Measurements from ENCODE around the gene TPSAB1.

TPSAB1 gene

GRCh38 chr16:1275791-1276579 is 35.5 kb downstream of the TPSAB1 start:
- peaks cover 14% of the 10 kb centered on the region for H3K27me3 ChIP-seq (ENCODE audit: control insufficient read depth, insufficient read depth, low read length)
- H3K27ac ChIP-seq (ENCODE audit: low read depth, low read length), result no peak overlapping the region
- H3K4me3 ChIP-seq (ENCODE audit: low read depth, low read length), result no peak overlapping the region
- no peak overlapping the region for H3K9ac ChIP-seq (ENCODE audit: low read length)
- H3K36me3 ChIP-seq (ENCODE audit: control insufficient read depth, insufficient read depth, low read length), result no peaks in the 10 kb centered on the region
- H3K4me1 ChIP-seq (ENCODE audit: control insufficient read depth, insufficient read depth, low read length), result peaks cover 9% of the 10 kb centered on the region
- no peaks in the 10 kb centered on the region for H3K9me3 ChIP-seq (ENCODE audit: control insufficient read depth, insufficient read depth, low read depth, low read length)

DNA sequence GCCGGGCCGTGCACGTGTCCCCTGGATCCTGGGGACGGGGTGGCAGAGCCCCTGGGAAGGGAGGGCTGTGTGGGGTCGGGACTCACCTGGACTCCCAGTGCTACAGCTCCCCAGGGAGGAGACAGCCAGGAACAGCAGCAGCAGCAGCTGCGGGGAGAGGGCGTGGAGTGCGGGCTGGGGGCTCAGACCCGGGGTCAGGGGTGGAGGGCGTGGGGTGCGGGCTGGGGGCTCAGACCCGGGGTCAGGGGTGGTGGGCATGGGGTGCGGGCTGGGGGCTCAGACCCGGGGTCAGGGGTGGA is 36.0 kb downstream of the TPSAB1 start:
- Histone ChIP-seq H3K36me3 (ENCODE audit: control insufficient read depth, insufficient read depth, low read length) (no peaks in the 10 kb centered on the region), H3K27me3 (ENCODE audit: control insufficient read depth, insufficient read depth, low read length) (peaks cover 14% of the 10 kb centered on the region), H3K27ac (ENCODE audit: low read depth, low read length) (no peak overlapping the region), H3K4me3 (ENCODE audit: low read depth, low read length) (no peak overlapping the region), H3K4me1 (ENCODE audit: control insufficient read depth, insufficient read depth, low read length) (peaks cover 9% of the 10 kb centered on the region), H3K9me3 (ENCODE audit: control insufficient read depth, insufficient read depth, low read depth, low read length) (no peaks in the 10 kb centered on the region), H3K9ac (ENCODE audit: low read length) (no peak overlapping the region)

- H3K27me3 ChIP-seq (ENCODE audit: control insufficient read depth, insufficient read depth, low read length), result peaks cover 12% of the 10 kb centered on the region
- peaks cover 9% of the 10 kb centered on the region for H3K4me1 ChIP-seq (ENCODE audit: control insufficient read depth, insufficient read depth, low read length)
- no peak overlapping the region for H3K9ac ChIP-seq (ENCODE audit: low read length)
- H3K36me3 ChIP-seq (ENCODE audit: control insufficient read depth, insufficient read depth, low read length), result no peaks in the 10 kb centered on the region
- no peaks in the 10 kb centered on the region for H3K9me3 ChIP-seq (ENCODE audit: control insufficient read depth, insufficient read depth, low read depth, low read length)
- H3K4me3 ChIP-seq (ENCODE audit: low read depth, low read length), result no peak overlapping the region
- H3K27ac ChIP-seq (ENCODE audit: low read depth, low read length), result no peak overlapping the region
These were observed 36.7 kb downstream of the TPSAB1 start for GRCh38 chr16:1277151-1277598.

DNA sequence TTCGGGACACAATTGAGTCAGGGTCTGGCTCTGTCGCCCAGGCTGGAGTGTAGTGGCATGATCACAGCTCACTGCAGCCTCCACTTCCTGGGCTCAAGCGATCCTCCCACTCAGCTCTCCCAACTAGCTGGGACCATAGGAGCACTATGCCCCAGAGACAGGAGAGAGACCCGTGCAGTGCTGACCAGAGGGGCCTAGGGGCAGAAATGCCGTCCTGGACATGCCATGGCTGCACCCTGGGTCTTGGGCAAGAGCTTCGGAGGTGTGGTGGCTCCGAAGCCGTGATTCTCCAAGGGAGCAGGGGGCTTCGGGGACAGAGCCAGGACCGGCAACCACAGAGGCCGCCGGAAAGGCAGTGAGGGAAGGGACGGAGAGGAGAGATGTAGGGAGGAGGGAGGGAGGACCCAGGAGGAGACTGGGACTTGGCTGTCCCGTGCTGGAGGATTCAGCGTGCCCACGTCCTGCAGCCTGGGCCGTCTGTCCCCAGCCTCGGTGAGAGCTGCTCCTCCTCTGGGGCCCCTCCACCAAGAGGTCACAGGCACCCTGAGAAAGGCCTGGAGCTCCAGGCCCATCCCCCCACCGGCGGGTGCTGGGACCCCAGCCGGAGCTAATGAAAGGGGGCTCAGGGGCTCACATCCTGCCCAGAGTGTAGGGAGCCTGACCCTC is 37.2 kb downstream of the TPSAB1 start:
- Histone ChIP-seq H3K4me3 (ENCODE audit: low read depth, low read length) (no peak overlapping the region), H3K9ac (ENCODE audit: low read length) (no peak overlapping the region), H3K36me3 (ENCODE audit: control insufficient read depth, insufficient read depth, low read length) (no peaks in the 10 kb centered on the region), H3K27me3 (ENCODE audit: control insufficient read depth, insufficient read depth, low read length) (peaks cover 7% of the 10 kb centered on the region), H3K9me3 (ENCODE audit: control insufficient read depth, insufficient read depth, low read depth, low read length) (no peaks in the 10 kb centered on the region), H3K4me1 (ENCODE audit: control insufficient read depth, insufficient read depth, low read length) (peaks cover 9% of the 10 kb centered on the region), H3K27ac (ENCODE audit: low read depth, low read length) (no peak overlapping the region)

GRCh38 chr16:1278477-1278876 is 38.0 kb downstream of the TPSAB1 start:
- H3K9me3 ChIP-seq (ENCODE audit: control insufficient read depth, insufficient read depth, low read depth, low read length), result no peaks in the 10 kb centered on the region
- no peaks in the 10 kb centered on the region for H3K36me3 ChIP-seq (ENCODE audit: control insufficient read depth, insufficient read depth, low read length)
- H3K4me3 ChIP-seq (ENCODE audit: low read depth, low read length), result peak overlapping the region; percentile 11; the same call in 1 of the 2 replicates
- peaks cover under 1% of the 10 kb centered on the region; the same call in 1 of the 2 replicates for H3K27me3 ChIP-seq (ENCODE audit: control insufficient read depth, insufficient read depth, low read length)
- H3K9ac ChIP-seq (ENCODE audit: low read length), result no peak overlapping the region
- no peak overlapping the region for H3K27ac ChIP-seq (ENCODE audit: low read depth, low read length)
- H3K4me1 ChIP-seq (ENCODE audit: control insufficient read depth, insufficient read depth, low read length), result peaks cover 13% of the 10 kb centered on the region

DNA sequence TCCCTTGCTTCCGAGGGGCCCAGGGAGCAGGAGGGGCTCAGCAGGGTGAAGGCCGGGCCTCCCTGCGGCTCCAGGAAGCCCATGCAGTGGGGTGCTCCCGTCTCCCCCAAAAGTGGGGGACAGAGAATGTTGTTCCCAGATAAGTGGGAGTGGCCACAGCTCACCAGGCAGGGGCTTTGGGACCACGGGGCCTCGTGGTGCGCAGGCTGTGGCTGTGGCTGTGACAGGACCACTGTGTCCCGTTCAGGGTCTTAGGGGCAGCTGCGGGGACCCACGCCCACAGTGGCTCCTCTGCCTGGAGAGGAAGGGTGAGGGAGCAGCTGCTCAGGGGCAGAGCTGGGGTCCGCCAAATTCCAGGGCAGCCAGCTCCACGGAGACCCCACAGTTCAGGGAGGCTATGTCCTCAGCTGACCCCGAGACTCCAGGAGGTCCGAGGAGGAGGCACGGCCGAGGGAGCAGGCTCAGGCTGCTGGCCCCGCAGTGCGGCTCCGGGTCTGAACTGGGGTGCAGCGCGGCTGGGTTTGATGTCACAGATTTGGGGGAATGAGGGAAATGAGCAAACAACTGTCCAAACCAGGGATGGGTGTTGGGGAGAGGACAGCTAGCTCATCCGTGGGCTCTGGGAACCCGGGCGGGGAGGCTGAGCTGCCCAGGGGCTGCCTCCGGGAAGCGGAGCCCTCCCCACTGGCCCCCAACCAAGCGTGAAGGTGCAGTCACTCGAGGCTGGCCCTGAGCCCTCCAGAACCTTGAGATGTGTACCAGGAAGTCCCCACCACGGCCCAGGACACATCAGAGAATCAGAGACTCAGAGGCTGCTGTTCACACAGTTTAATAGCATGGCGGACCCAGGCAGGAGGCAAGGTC is 38.8 kb downstream of the TPSAB1 start:
- Histone ChIP-seq H3K4me1 (ENCODE audit: control insufficient read depth, insufficient read depth, low read length) (peaks cover 17% of the 10 kb centered on the region), H3K27ac (ENCODE audit: low read depth, low read length) (no peak overlapping the region), H3K9ac (ENCODE audit: low read length) (no peak overlapping the region), H3K36me3 (ENCODE audit: control insufficient read depth, insufficient read depth, low read length) (no peaks in the 10 kb centered on the region), H3K4me3 (ENCODE audit: low read depth, low read length) (no peak overlapping the region), H3K27me3 (ENCODE audit: control insufficient read depth, insufficient read depth, low read length) (no peaks in the 10 kb centered on the region; the same call in 1 of the 2 replicates), H3K9me3 (ENCODE audit: control insufficient read depth, insufficient read depth, low read depth, low read length) (no peaks in the 10 kb centered on the region)

GRCh38 chr16:1279945-1280589 is 39.6 kb downstream of the TPSAB1 start:
- Histone ChIP-seq H3K36me3 (ENCODE audit: control insufficient read depth, insufficient read depth, low read length) (no peaks in the 10 kb centered on the region), H3K4me3 (ENCODE audit: low read depth, low read length) (no peak overlapping the region), H3K27me3 (ENCODE audit: control insufficient read depth, insufficient read depth, low read length) (no peaks in the 10 kb centered on the region; the same call in 1 of the 2 replicates), H3K27ac (ENCODE audit: low read depth, low read length) (no peak overlapping the region), H3K9me3 (ENCODE audit: control insufficient read depth, insufficient read depth, low read depth, low read length) (no peaks in the 10 kb centered on the region), H3K4me1 (ENCODE audit: control insufficient read depth, insufficient read depth, low read length) (peaks cover 17% of the 10 kb centered on the region), H3K9ac (ENCODE audit: low read length) (no peak overlapping the region)

DNA sequence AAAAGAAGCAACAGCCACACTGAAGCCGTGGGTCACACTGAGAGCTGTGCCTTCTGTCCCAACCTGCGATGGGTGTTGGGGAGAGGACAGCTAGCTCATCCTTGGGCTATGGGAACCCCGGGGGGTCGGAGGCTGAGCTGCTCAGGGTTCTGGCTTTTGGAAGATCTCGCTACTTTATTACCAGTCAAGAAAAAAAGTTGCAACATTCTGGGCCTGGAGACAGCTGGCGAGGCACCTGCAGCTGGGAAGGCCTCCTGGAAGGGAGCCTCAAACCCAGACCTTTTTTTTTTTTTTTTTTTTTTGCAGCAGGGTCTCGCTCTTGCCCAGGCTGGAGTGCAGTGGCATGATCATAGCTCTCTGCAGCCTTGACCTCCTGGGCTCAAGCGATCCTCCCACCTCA is 40.3 kb downstream of the TPSAB1 start:
- no peak overlapping the region for H3K4me3 ChIP-seq (ENCODE audit: low read depth, low read length)
- H3K9ac ChIP-seq (ENCODE audit: low read length), result no peak overlapping the region
- peaks cover 6% of the 10 kb centered on the region; the same call in 1 of the 2 replicates for H3K27me3 ChIP-seq (ENCODE audit: control insufficient read depth, insufficient read depth, low read length)
- no peaks in the 10 kb centered on the region for H3K9me3 ChIP-seq (ENCODE audit: control insufficient read depth, insufficient read depth, low read depth, low read length)
- no peak overlapping the region for H3K27ac ChIP-seq (ENCODE audit: low read depth, low read length)
- no peaks in the 10 kb centered on the region for H3K36me3 ChIP-seq (ENCODE audit: control insufficient read depth, insufficient read depth, low read length)
- peaks cover 17% of the 10 kb centered on the region for H3K4me1 ChIP-seq (ENCODE audit: control insufficient read depth, insufficient read depth, low read length)

DNA sequence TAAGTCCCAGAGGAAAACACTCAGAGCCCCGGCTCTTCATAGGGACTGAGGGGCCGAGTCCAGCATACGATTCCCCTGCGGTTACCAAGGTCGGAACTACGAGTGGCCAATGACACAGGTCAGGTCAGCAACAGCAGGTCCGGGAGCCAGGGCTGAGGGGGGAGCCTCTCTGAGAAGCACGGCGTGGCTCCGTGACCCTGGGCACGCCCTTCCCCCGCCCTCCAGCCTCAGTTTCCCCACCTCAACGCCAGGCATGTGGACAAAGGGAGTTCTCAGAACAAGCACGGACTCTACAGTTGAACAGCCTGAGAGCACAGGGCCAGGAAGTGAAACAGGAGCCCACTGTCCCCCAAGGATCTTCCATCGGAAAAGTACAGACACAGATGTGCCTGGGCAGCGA is 41.0 kb downstream of the TPSAB1 start:
- Histone ChIP-seq H3K36me3 (ENCODE audit: control insufficient read depth, insufficient read depth, low read length) (no peaks in the 10 kb centered on the region), H3K9ac (ENCODE audit: low read length) (no peak overlapping the region), H3K27ac (ENCODE audit: low read depth, low read length) (no peak overlapping the region), H3K4me3 (ENCODE audit: low read depth, low read length) (no peak overlapping the region), H3K4me1 (ENCODE audit: control insufficient read depth, insufficient read depth, low read length) (peaks cover 17% of the 10 kb centered on the region), H3K9me3 (ENCODE audit: control insufficient read depth, insufficient read depth, low read depth, low read length) (no peaks in the 10 kb centered on the region), H3K27me3 (ENCODE audit: control insufficient read depth, insufficient read depth, low read length) (peaks cover 11% of the 10 kb centered on the region)

DNA sequence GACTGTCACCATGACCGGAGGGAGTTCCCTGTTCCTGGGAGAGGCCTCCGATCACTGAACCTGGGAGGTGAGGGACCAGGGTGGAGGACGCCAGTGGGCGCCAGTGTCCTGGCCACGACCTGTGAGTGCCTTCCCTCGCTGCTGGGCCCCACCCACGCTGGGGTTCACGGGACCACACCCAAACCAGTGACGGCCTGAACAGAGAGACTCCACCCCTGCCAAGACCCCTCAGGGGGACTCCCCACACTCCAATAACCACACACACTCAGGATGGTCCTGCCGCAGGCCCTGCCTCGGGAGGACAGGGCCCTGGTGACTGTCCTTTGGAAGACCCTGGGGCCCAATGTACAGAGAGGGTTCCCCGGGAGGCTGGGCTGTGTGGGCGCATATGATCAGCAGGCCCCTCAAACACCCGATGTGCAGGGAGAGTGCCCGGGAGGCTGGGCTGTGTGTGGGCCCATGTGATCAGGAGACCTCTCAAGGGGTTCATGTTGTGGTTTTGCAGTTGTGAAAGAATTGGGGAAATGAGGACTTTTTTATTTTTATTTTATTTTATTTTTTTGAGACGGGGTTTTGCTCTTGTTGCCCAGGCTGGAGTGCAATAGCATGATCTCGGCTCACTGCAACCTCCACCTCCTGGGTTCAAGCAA is 41.9 kb downstream of the TPSAB1 start:
- no peak overlapping the region for H3K4me3 ChIP-seq (ENCODE audit: low read depth, low read length)
- no peak overlapping the region for H3K9ac ChIP-seq (ENCODE audit: low read length)
- H3K27ac ChIP-seq (ENCODE audit: low read depth, low read length), result no peak overlapping the region
- H3K36me3 ChIP-seq (ENCODE audit: control insufficient read depth, insufficient read depth, low read length), result no peaks in the 10 kb centered on the region
- H3K4me1 ChIP-seq (ENCODE audit: control insufficient read depth, insufficient read depth, low read length), result peaks cover 17% of the 10 kb centered on the region
- H3K9me3 ChIP-seq (ENCODE audit: control insufficient read depth, insufficient read depth, low read depth, low read length), result no peaks in the 10 kb centered on the region
- peaks cover 14% of the 10 kb centered on the region for H3K27me3 ChIP-seq (ENCODE audit: control insufficient read depth, insufficient read depth, low read length)
